PC-3 (cell line): Measurements from ENCODE around the gene RPL15. TPM values are rescaled to one million over a fixed set of nuclear protein-coding genes. Genes with fewer than 3 reads are reported as not detected.

ENCODE experiments used
- ATAC-seq: fragments of 200-7000 bp; cut with Tn5 transposase; 2 replicates; pipeline ENCODE4 v1.9.1; 2020; ENCODE audit warnings: mild to moderate bottlenecking, moderate library complexity
- BruUV-seq: library from RNA; stranded (reverse); fragments of 400-500 nt; replicated peaks from 2 replicates; lab custom pipeline; 2021; lab: Mats Ljungman, UMichigan
- CTCF ChIA-PET: fragments of 300-600 bp; sonication (Branson Sonifier 250); formaldehyde crosslinking; loops from one replicate; lab custom pipeline; 2022; ENCODE audit warnings: antibody characterized with exemption; lab: Charles Lee
- POLR2A ChIA-PET: fragments of 300-600 bp; sonication (Branson Sonifier 250); formaldehyde crosslinking; loops from one replicate; lab custom pipeline; 2022; ENCODE audit warnings: antibody characterized with exemption; ENCODE audit not compliant: unreplicated experiment; lab: Charles Lee
- DNase-seq: peaks from one replicate; pipeline ENCODE4 v3.0.0-alpha.2; 2015
- H2AFZ ChIP-seq: fragments of 300-600 bp; sonication (generic); 2 replicates; pipeline ENCODE4 v1.6.0; 2016; ENCODE audit warnings: antibody characterized with exemption, low read length
- H3F3A ChIP-seq: fragments of 300-600 bp; sonication (generic); one replicate; pipeline ENCODE4 v1.6.0; 2017; ENCODE audit warnings: antibody characterized with exemption, low read length, control low read depth, mild to moderate bottlenecking; ENCODE audit not compliant: unreplicated experiment
- H3K27ac ChIP-seq: fragments of 300-600 bp; sonication (generic); 2 replicates; pipeline ENCODE4 v1.5.1; 2016; ENCODE audit warnings: mild to moderate bottlenecking, low read length
- H3K27me3 ChIP-seq: fragments of 300-600 bp; sonication (generic); 2 replicates; pipeline ENCODE4 v1.6.1; 2016; ENCODE audit warnings: low read length, mixed read lengths
- H3K36me3 ChIP-seq: fragments of 300-600 bp; sonication (generic); 2 replicates; pipeline ENCODE4 v1.6.1; 2016; ENCODE audit warnings: low read depth, mixed run types, low read length, mixed read lengths
- H3K4me1 ChIP-seq: fragments of 300-600 bp; sonication (generic); 2 replicates; pipeline ENCODE4 v1.5.1; 2016; ENCODE audit warnings: low read length; ENCODE audit not compliant: insufficient read depth
- H3K4me2 ChIP-seq: fragments of 300-600 bp; sonication (generic); 2 replicates; pipeline ENCODE4 v1.6.0; 2016; ENCODE audit warnings: low read length
- H3K4me3 ChIP-seq: fragments of 300-600 bp; sonication (generic); 2 replicates; pipeline ENCODE4 v1.5.1; 2016; ENCODE audit warnings: mild to moderate bottlenecking, low read length, mixed read lengths
- H3K79me2 ChIP-seq: fragments of 300-600 bp; sonication (generic); 2 replicates; pipeline ENCODE4 v1.6.1; 2017; ENCODE audit warnings: low read length, mixed read lengths
- H3K9ac ChIP-seq: fragments of 300-600 bp; sonication (generic); 2 replicates; pipeline ENCODE4 v1.6.0; 2016; ENCODE audit warnings: mild to moderate bottlenecking, low read length
- H3K9me2 ChIP-seq: fragments of 300-600 bp; sonication (generic); replicated peaks from 2 replicates; pipeline ENCODE4 v1.6.1; 2016; ENCODE audit warnings: mixed run types, low read length, mixed read lengths
- H3K9me3 ChIP-seq: fragments of 300-600 bp; sonication (generic); 2 replicates; pipeline ENCODE4 v1.6.1; 2016; ENCODE audit warnings: low read length, mixed read lengths
- H4K20me1 ChIP-seq: fragments of 300-600 bp; sonication (generic); 2 replicates; pipeline ENCODE4 v1.6.1; 2016; ENCODE audit warnings: low read length, mixed read lengths
- CTCF ChIP-seq: fragments of 300-600 bp; sonication (generic); conservative IDR thresholded peaks from 2 replicates; pipeline ENCODE4 v1.5.1; 2017; ENCODE audit warnings: antibody characterized with exemption, low read depth, mild to moderate bottlenecking, low read length
- EZH2 ChIP-seq: fragments of 300-600 bp; sonication (generic); IDR thresholded peaks from one replicate; pipeline ENCODE4 v1.6.1; 2017; ENCODE audit warnings: antibody characterized with exemption, mild to moderate bottlenecking, low read length; ENCODE audit not compliant: unreplicated experiment
- EZH2phosphoT487 ChIP-seq: fragments of 300-600 bp; sonication (generic); IDR thresholded peaks from 2 replicates; pipeline ENCODE4 v1.6.1; 2018; ENCODE audit warnings: mild to moderate bottlenecking, antibody characterized with exemption, low read length, borderline replicate concordance
- intact Hi-C: fragments of 100-400 bp; cut with micrococcal nuclease; formaldehyde crosslinking; loops from 2 replicates; pipeline ENCODE4 v1.9.0; 2023
- total RNA-seq: library from RNA; depleted of rRNA; stranded (reverse); fragments of >200 nt; gene quantifications from 2 replicates; pipeline ENCODE4 v1.2.3, GENCODE V29; 2014

Gene RPL15
- total RNA-seq, 1 experiment from 2014 or later, result 1,904 TPM

GRCh38 chr3:23875113-23875725, 41.7 kb upstream of the RPL15 start:
- no peak for DNase-seq
- no peak for TF ChIP-seq EZH2
- Histone ChIP-seq H3K4me2 (no peak overlapping the region), H3K9ac (no peak overlapping the region), H3K27me3 (no peaks in the 10 kb centered on the region), H3K79me2 (peaks cover 64% of the 10 kb centered on the region), H3K4me1 (peaks cover 19% of the 10 kb centered on the region), H3K36me3 (no peaks in the 10 kb centered on the region), H3K9me3 (no peaks in the 10 kb centered on the region), H3K4me3 (no peak overlapping the region), H3F3A (no peaks in the 10 kb centered on the region), H3K27ac (no peak overlapping the region), H2AFZ (no peak overlapping the region), H4K20me1 (peaks cover 35% of the 10 kb centered on the region), H3K9me2 (no peaks in the 10 kb centered on the region)
- intact Hi-C loops, result no loop called here
- ChIA-PET CTCF (no interaction called here), POLR2A (no interaction called here)
- no peak; the same call in 1 of the 2 replicates for ATAC-seq
- no TSS peak for BruUV-seq

GRCh38 chr3:23876923-23877322, 40.0 kb upstream of the RPL15 start:
- CTCF ChIA-PET, result interaction anchor here (0.6 kb wide), 1 partner anchor 1053 kb away, joined by 3 read pairs; no protein-coding TSS in a partner anchor

GRCh38 chr3:23877329-23877980, 39.5 kb upstream of the RPL15 start:
- peak overlapping the region; percentile 13 for H3K4me2 ChIP-seq
- no peak overlapping the region for H3K9ac ChIP-seq
- TF ChIP-seq EZH2phosphoT487 (no peak), CTCF (no peak), EZH2 (no peak)
- H3K9me3 ChIP-seq, result no peaks in the 10 kb centered on the region
- no peak overlapping the region for H3K4me3 ChIP-seq
- no peak overlapping the region for H3K27ac ChIP-seq
- no peak overlapping the region for H2AFZ ChIP-seq
- no peaks in the 10 kb centered on the region for H3K27me3 ChIP-seq
- no peaks in the 10 kb centered on the region for H3F3A ChIP-seq
- no peaks in the 10 kb centered on the region for H3K9me2 ChIP-seq
- CTCF ChIA-PET, result interaction anchor here (0.6 kb wide), 1 partner anchor 1054 kb away, joined by 3 read pairs; no protein-coding TSS in a partner anchor
- intact Hi-C loops, result no loop called here
- peaks cover 5% of the 10 kb centered on the region; the same call in 1 of the 2 replicates for H3K36me3 ChIP-seq
- no TSS peak for BruUV-seq
- H3K79me2 ChIP-seq, result peaks cover 68% of the 10 kb centered on the region
- peaks cover 27% of the 10 kb centered on the region for H3K4me1 ChIP-seq
- ATAC-seq, result peak; percentile 39
- peak; percentile 73 for DNase-seq
- H4K20me1 ChIP-seq, result peaks cover 35% of the 10 kb centered on the region
- POLR2A ChIA-PET, result interaction anchor here (0.6 kb wide), 3 partner anchors 20 to 342 kb away, joined by 3 to 5 read pairs (median 3); no protein-coding TSS in a partner anchor

More at GRCh38 chr3:23876923-23877322, 40.0 kb upstream of the RPL15 start:
- no peaks in the 10 kb centered on the region for H3F3A ChIP-seq
- H4K20me1 ChIP-seq, result peaks cover 35% of the 10 kb centered on the region
- no peak overlapping the region for H2AFZ ChIP-seq
- peaks cover 27% of the 10 kb centered on the region for H3K4me1 ChIP-seq
- H3K79me2 ChIP-seq, result peaks cover 68% of the 10 kb centered on the region
- no TSS peak for BruUV-seq
- no peak overlapping the region for H3K27ac ChIP-seq
- POLR2A ChIA-PET, result interaction anchor here (0.6 kb wide), 2 partner anchors 21 to 343 kb away, joined by 3 to 5 read pairs; no protein-coding TSS in a partner anchor
- H3K9ac ChIP-seq, result no peak overlapping the region
- H3K36me3 ChIP-seq, result no peaks in the 10 kb centered on the region
- intact Hi-C loops, result no loop called here
- TF ChIP-seq CTCF (no peak), EZH2phosphoT487 (no peak), EZH2 (no peak)
- no peak overlapping the region for H3K4me3 ChIP-seq
- no peaks in the 10 kb centered on the region for H3K9me2 ChIP-seq
- no peak for ATAC-seq
- H3K9me3 ChIP-seq, result no peaks in the 10 kb centered on the region
- peak overlapping the region; percentile 13 for H3K4me2 ChIP-seq
- H3K27me3 ChIP-seq, result no peaks in the 10 kb centered on the region
- no peak for DNase-seq
